ENCODE data around the gene PPM1E.

DNA sequence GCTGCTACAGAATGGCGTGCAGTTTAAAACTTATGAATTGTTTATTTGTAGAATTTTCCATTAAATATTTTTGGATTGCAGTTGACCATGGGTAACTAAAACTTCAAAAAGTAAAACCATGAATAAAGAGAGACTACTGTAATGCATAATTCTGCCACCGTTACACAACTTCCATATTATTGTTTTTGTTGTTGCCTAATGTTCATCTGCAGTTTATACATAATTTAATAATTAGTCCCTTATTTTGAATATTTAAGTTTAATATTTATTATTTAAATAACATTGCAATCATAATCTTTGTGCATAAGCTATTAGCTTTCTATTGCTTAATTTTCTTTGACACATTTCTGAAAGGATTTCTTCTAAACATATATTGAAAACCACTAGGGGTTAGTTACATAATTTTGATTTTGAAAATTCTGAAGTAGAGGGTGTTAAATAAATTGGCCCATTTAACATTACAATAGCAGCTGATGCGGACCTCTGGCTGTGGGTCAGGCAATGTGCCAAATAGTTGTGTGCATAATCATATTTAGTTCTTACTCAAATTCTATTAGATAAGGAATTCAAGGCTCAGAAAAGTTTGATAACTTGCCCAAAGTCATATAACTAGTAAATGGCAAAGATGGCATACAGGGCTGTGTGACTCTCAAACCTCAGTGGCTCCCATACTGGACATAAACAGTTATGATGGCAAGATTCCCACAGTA is 31.1 kb downstream of the PPM1E start:
- TF ChIP-seq CTCF (IDR thresholded peaks at IDR 0.05), result no peak
- no peak for TF ChIP-seq POLR2AphosphoS5 (IDR thresholded peaks at IDR 0.05; ENCODE audit: low read depth, low read length)
